Thoracic aorta (tissue), 2 donors: ENCODE measurements around the gene ABCC1. TPM values are rescaled to one million over a fixed set of nuclear protein-coding genes. Genes with fewer than 3 reads are reported as not detected.
"Not testable (repeated sequence)": the region's sequence is repeated elsewhere in the genome, so short reads cannot be mapped to it uniquely, and the experiment has no call there.

Source experiments
- ATAC-seq: fragments of 150-250 bp; one replicate; pipeline ENCODE4 v1.8.0; 2017; ENCODE audit warnings: low read depth; ENCODE audit not compliant: insufficient number of reproducible peaks, low FRiP score
- DNase-seq: peaks from one replicate; pipeline ENCODE4 v3.0.0-alpha.2; 2020; ENCODE audit warnings: low spot score
- H3K27ac ChIP-seq, 2 donors: fragments of 200-600 bp; sonication (generic); 1 replicate in 1 of 2; 2 replicates in 1 of 2; pipeline ENCODE4 v1.5.1; 2016; ENCODE audit warnings: mild to moderate bottlenecking in 2 of 2, moderate library complexity in 2 of 2
- H3K27me3 ChIP-seq: fragments of 200-600 bp; sonication (generic); replicated peaks from 2 replicates; pipeline ENCODE4 v1.6.0; 2016; ENCODE audit warnings: mild to moderate bottlenecking; ENCODE audit not compliant: insufficient read depth
- H3K36me3 ChIP-seq: fragments of 200-600 bp; sonication (generic); one replicate; pipeline ENCODE4 v1.5.1; 2016
- H3K4me1 ChIP-seq, 2 donors: fragments of 200-600 bp; sonication (generic); 1 replicate in 1 of 2; 2 replicates in 1 of 2; pipeline versions ENCODE4 v1.5.1 to v1.6.0; 2016; ENCODE audit warnings: low read depth in 2 of 2, mild to moderate bottlenecking in 1 of 2; ENCODE audit not compliant: control insufficient read depth in 1 of 2
- H3K4me3 ChIP-seq: fragments of 200-600 bp; sonication (generic); 2 replicates; pipeline ENCODE4 v1.5.1; 2016; ENCODE audit warnings: mild to moderate bottlenecking
- H3K9me3 ChIP-seq: fragments of 200-600 bp; sonication (generic); 2 replicates; pipeline ENCODE4 v1.5.1; 2016
- CTCF ChIP-seq: fragments of 200-600 bp; sonication (generic); IDR thresholded peaks from one replicate; pipeline ENCODE4 v1.5.1; 2019; ENCODE audit warnings: antibody characterized with exemption
- total RNA-seq, 2 donors: library from RNA; depleted of rRNA; stranded (reverse); fragments of >200 nt; gene quantifications; one replicate each; pipeline versions ENCODE4 v1.1.0 to v1.2.3, GENCODE V29; 2016

Gene ABCC1
- total RNA-seq, 2 donors from 2014 or later = 89.2 to 94.9 TPM

GRCh38 chr16:15952265-15952711, 2.9 kb downstream of the ABCC1 start:
- DNase-seq (no peak), ATAC-seq (peak; percentile 6)
- Histone ChIP-seq H3K36me3 (no peaks in the 10 kb centered on the region), H3K4me3 (peak overlapping the region; percentile 94), H3K4me1 (peaks cover 39 to 64% of the 10 kb centered on the region in 2 donors), H3K27me3 (no peaks in the 10 kb centered on the region), H3K27ac (peak overlapping the region; percentile 85 to 91), H3K9me3 (no peaks in the 10 kb centered on the region)
- TF ChIP-seq CTCF = no peak

- TF ChIP-seq CTCF = no peak
- Histone ChIP-seq H3K4me1 (peaks cover 39 to 69% of the 10 kb centered on the region in 2 donors), H3K36me3 (no peaks in the 10 kb centered on the region), H3K9me3 (no peaks in the 10 kb centered on the region), H3K4me3 (no peak overlapping the region), H3K27ac (peak overlapping the region; percentile 85 to 91), H3K27me3 (no peaks in the 10 kb centered on the region)
- DNase-seq (no peak), ATAC-seq (no peak)
Observed at GRCh38 chr16:15953477-15953876, 4.1 kb downstream of the ABCC1 start.

GRCh38 chr16:15953929-15954813, 4.8 kb downstream of the ABCC1 start:
- no peaks in the 10 kb centered on the region for H3K36me3 ChIP-seq
- ATAC-seq = no peak
- no peak for TF ChIP-seq CTCF
- peaks cover 39 to 62% of the 10 kb centered on the region in 2 donors for H3K4me1 ChIP-seq
- H3K4me3 ChIP-seq = no peak overlapping the region
- H3K27ac ChIP-seq = peak overlapping the region; percentile 85 to 91
- DNase-seq = no peak
- no peaks in the 10 kb centered on the region for H3K27me3 ChIP-seq
- no peaks in the 10 kb centered on the region for H3K9me3 ChIP-seq

GRCh38 chr16:15954814-15955151, 5.4 kb downstream of the ABCC1 start:
- no peak for TF ChIP-seq CTCF
- DNase-seq (peak; percentile 71), ATAC-seq (peak; percentile 53)
- H3K27ac ChIP-seq = peak overlapping the region; percentile 85 to 91
- no peaks in the 10 kb centered on the region for H3K9me3 ChIP-seq
- H3K4me1 ChIP-seq = peaks cover 39 to 62% of the 10 kb centered on the region in 2 donors
- no peaks in the 10 kb centered on the region for H3K27me3 ChIP-seq
- peak overlapping the region; percentile 25 for H3K4me3 ChIP-seq
- H3K36me3 ChIP-seq = no peaks in the 10 kb centered on the region

GRCh38 chr16:15955425-15955824, 6.0 kb downstream of the ABCC1 start:
- H3K4me1 ChIP-seq = peaks cover 39 to 63% of the 10 kb centered on the region in 2 donors
- no peaks in the 10 kb centered on the region for H3K9me3 ChIP-seq
- DNase-seq (no peak), ATAC-seq (no peak)
- peak overlapping the region; percentile 25 for H3K4me3 ChIP-seq
- peak overlapping the region; percentile 85 to 91 for H3K27ac ChIP-seq
- H3K27me3 ChIP-seq = no peaks in the 10 kb centered on the region
- H3K36me3 ChIP-seq = no peaks in the 10 kb centered on the region
- no peak for TF ChIP-seq CTCF

- not testable (repeated sequence) for H3K4me3 ChIP-seq, H3K27me3 ChIP-seq, ATAC-seq, H3K36me3 ChIP-seq, DNase-seq, H3K9me3 ChIP-seq
- Histone ChIP-seq H3K4me1 (peaks cover 40 to 66% of the 10 kb centered on the region in 2 donors), H3K27ac (peak overlapping the region in 1 of 2 donors; percentile 85)
Observed at GRCh38 chr16:15956106-15956505, 6.7 kb downstream of the ABCC1 start.
